GM23338 (cell line): Measurements from ENCODE around the gene PCNT. TPM values are rescaled to one million over a fixed set of nuclear protein-coding genes. Genes with fewer than 3 reads are reported as not detected.
A peak's percentile ranks its signal among the peaks of the same experiment; 100 is the strongest.

Source experiments
- ATAC-seq: fragments of 200-7000 bp; cut with Tn5 transposase; 3 replicates; pipeline ENCODE4 v1.9.1; 2020
- DNase-seq: peaks from one replicate; pipeline ENCODE4 v3.0.0-alpha.2; 2015; ENCODE audit warnings: low spot score
- H2AFZ ChIP-seq: fragments of 200-600 bp; sonication (generic); 2 replicates; pipeline ENCODE4 v1.8.0; 2016; ENCODE audit warnings: antibody characterized with exemption, mild to moderate bottlenecking, moderate library complexity
- H3F3A ChIP-seq: fragments of 200-600 bp; sonication (generic); replicated peaks from 2 replicates; pipeline ENCODE4 v1.8.0; 2017; ENCODE audit warnings: antibody characterized with exemption, mixed run types, low read depth
- H3K27ac ChIP-seq: fragments of 200-600 bp; sonication (generic); 2 replicates; pipeline ENCODE4 v1.6.1; 2016; ENCODE audit warnings: low read depth
- H3K27me3 ChIP-seq: fragments of 200-600 bp; sonication (generic); 2 replicates; pipeline ENCODE4 v1.8.0; 2016; ENCODE audit warnings: mild to moderate bottlenecking, mixed run types, moderate library complexity; ENCODE audit not compliant: insufficient read depth
- H3K36me3 ChIP-seq: fragments of 200-600 bp; sonication (generic); 2 replicates; pipeline ENCODE4 v1.8.0; 2016; ENCODE audit warnings: mild to moderate bottlenecking; ENCODE audit not compliant: insufficient read depth
- H3K4me1 ChIP-seq: fragments of 200-600 bp; sonication (generic); 2 replicates; pipeline ENCODE4 v1.8.0; 2016; ENCODE audit warnings: mild to moderate bottlenecking, moderate library complexity; ENCODE audit not compliant: insufficient read depth
- H3K4me2 ChIP-seq: fragments of 200-600 bp; sonication (generic); 2 replicates; pipeline ENCODE4 v1.7.1; 2017; ENCODE audit warnings: mixed run types
- H3K4me3 ChIP-seq: fragments of 200-600 bp; sonication (generic); 2 replicates; pipeline ENCODE4 v1.6.1; 2016; ENCODE audit warnings: mixed run types
- H3K79me2 ChIP-seq: fragments of 200-600 bp; sonication (generic); replicated peaks from 2 replicates; pipeline ENCODE4 v1.8.0; 2017; ENCODE audit warnings: mild to moderate bottlenecking; ENCODE audit not compliant: insufficient read depth
- H3K9me2 ChIP-seq: fragments of 200-600 bp; sonication (generic); 2 replicates; pipeline ENCODE4 v1.8.0; 2017; ENCODE audit not compliant: insufficient read depth
- H4K20me1 ChIP-seq: fragments of 200-600 bp; sonication (generic); replicated peaks from 2 replicates; pipeline ENCODE4 v1.8.0; 2017; ENCODE audit warnings: mild to moderate bottlenecking; ENCODE audit not compliant: insufficient read depth
- H3K27ac Mint-ChIP-seq: 2 replicates; pipeline ENCODE4 v1.8.0; 2020; ENCODE audit warnings: inconsistent platforms, mild to moderate bottlenecking, moderate library complexity, mixed read lengths
- H3K27me3 Mint-ChIP-seq: 3 replicates; pipeline ENCODE4 v1.8.0; 2022; ENCODE audit warnings: low read depth, mild to moderate bottlenecking, moderate library complexity, mixed read lengths, inconsistent platforms; ENCODE audit not compliant: insufficient read depth, poor library complexity
- H3K36me3 Mint-ChIP-seq: 3 replicates; pipeline ENCODE4 v1.8.0; 2021; ENCODE audit warnings: low read depth, mild to moderate bottlenecking, inconsistent platforms, moderate library complexity, mixed read lengths
- H3K4me1 Mint-ChIP-seq: 3 replicates; pipeline ENCODE4 v1.8.0; 2020; ENCODE audit warnings: mild to moderate bottlenecking, inconsistent platforms, mixed read lengths
- H3K4me3 Mint-ChIP-seq: 3 replicates; pipeline ENCODE4 v1.8.0; 2021; ENCODE audit warnings: moderate library complexity, mild to moderate bottlenecking, inconsistent platforms, mixed read lengths
- H3K9me3 Mint-ChIP-seq: 3 replicates; pipeline ENCODE4 v1.8.0; 2020; ENCODE audit warnings: moderate library complexity, mild to moderate bottlenecking, inconsistent platforms, mixed read lengths
- CREB1 ChIP-seq: fragments of 250-450 bp; sonication (Bioruptor Pico); IDR thresholded peaks from 2 replicates; pipeline ENCODE4 v1.5.0; 2020; ENCODE audit warnings: low read depth, mild to moderate bottlenecking, moderate library complexity
- EZH2 ChIP-seq: fragments of 200-600 bp; sonication (generic); IDR thresholded peaks from one replicate; pipeline ENCODE4 v1.8.0; 2017; ENCODE audit warnings: antibody characterized with exemption, mild to moderate bottlenecking, low read depth; ENCODE audit not compliant: unreplicated experiment
- EZH2phosphoT487 ChIP-seq: fragments of 200-600 bp; sonication (generic); IDR thresholded peaks from one replicate; pipeline ENCODE4 v1.8.1; 2018; ENCODE audit warnings: antibody characterized with exemption; ENCODE audit not compliant: unreplicated experiment
- POLR2AphosphoS5 ChIP-seq: IDR thresholded peaks from 2 replicates; pipeline ENCODE4 v1.6.1; 2016; ENCODE audit warnings: antibody characterized with exemption, low read depth
- STAT1 ChIP-seq: IDR thresholded peaks from one replicate; pipeline ENCODE4 v1.6.1; 2016; ENCODE audit warnings: antibody characterized with exemption; ENCODE audit not compliant: unreplicated experiment
- ZNF114 ChIP-seq: fragments of 250-450 bp; sonication (Bioruptor Pico); IDR thresholded peaks from 2 replicates; pipeline ENCODE4 v1.5.0; 2020; ENCODE audit warnings: mild to moderate bottlenecking, moderate library complexity
- ZNF331 ChIP-seq: fragments of 250-450 bp; sonication (Bioruptor Pico); IDR thresholded peaks from 2 replicates; pipeline ENCODE4 v1.5.0; 2020; ENCODE audit warnings: low read depth, mild to moderate bottlenecking, moderate library complexity
- polyA plus RNA-seq: library from polyadenylated mRNA; unstranded; fragments of >200 nt; fragmentation: Nextera tagmentation; extraction: Ambion mirVana; gene quantifications from 2 replicates; pipeline ENCODE4 v1.2.1, GENCODE V29; 2016
- total RNA-seq: library from RNA; depleted of rRNA; stranded (reverse); fragments of >200 nt; shearing (Covaris generic); gene quantifications from 2 replicates; pipeline ENCODE4 v1.2.3, GENCODE V29; 2014
- TF ChIP-seq, protein P1 (sequence below): IDR thresholded peaks from 2 replicates; pipeline ENCODE4 v1.6.1; 2016; ENCODE audit warnings: antibody characterized with exemption
- TF ChIP-seq, protein P2 (sequence below): IDR thresholded peaks from one replicate; pipeline ENCODE4 v1.6.1; 2018; ENCODE audit warnings: antibody characterized with exemption; ENCODE audit not compliant: unreplicated experiment

PCNT gene
- total and polyA plus RNA-seq, 2 experiments from 2014 or later, result 39.6 to 46.1 TPM

DNA sequence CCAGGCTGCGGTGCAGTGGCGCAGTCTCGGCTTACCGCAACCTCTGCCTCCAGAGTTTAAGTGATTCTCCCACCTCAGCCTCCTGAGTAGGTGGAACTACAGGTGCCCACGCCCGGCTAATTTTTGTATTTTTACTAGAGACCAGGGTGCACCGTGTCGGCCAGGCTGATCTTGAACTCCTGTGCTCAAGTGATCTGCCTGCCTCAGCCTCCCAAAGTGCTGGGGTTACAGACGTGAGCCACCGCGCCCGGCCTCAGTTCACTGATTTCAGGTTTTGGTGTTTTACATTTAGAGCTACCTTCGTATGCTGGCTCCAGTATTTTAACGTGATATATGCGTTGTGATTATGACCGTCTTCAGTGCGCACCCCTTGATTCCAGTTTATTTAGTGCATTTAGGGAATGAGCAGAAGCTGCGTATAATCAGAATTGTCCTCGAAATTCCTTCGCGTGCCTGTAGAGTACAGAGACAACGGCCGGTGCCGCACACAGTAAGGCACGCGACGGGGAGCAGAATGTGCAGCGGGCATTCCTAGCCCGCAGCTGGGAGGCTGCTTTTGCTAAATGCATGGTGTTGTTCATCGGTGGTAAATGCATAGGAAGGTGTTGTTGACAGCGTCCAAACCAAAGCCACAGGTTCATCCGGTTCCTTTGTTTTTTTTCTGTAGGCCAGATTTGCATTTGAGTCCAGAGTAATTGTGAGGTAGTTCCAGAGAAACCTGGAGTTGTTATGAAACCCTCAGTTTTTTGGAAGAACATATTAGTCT is 85.9 kb downstream of the PCNT start (continued):
- TF ChIP-seq CREB1, result no peak
- TF ChIP-seq, protein P1, sequence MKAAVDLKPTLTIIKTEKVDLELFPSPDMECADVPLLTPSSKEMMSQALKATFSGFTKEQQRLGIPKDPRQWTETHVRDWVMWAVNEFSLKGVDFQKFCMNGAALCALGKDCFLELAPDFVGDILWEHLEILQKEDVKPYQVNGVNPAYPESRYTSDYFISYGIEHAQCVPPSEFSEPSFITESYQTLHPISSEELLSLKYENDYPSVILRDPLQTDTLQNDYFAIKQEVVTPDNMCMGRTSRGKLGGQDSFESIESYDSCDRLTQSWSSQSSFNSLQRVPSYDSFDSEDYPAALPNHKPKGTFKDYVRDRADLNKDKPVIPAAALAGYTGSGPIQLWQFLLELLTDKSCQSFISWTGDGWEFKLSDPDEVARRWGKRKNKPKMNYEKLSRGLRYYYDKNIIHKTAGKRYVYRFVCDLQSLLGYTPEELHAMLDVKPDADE, result no peak
- TF ChIP-seq POLR2AphosphoS5, result no peak
- TF ChIP-seq STAT1, result no peak
- TF ChIP-seq, protein P2, sequence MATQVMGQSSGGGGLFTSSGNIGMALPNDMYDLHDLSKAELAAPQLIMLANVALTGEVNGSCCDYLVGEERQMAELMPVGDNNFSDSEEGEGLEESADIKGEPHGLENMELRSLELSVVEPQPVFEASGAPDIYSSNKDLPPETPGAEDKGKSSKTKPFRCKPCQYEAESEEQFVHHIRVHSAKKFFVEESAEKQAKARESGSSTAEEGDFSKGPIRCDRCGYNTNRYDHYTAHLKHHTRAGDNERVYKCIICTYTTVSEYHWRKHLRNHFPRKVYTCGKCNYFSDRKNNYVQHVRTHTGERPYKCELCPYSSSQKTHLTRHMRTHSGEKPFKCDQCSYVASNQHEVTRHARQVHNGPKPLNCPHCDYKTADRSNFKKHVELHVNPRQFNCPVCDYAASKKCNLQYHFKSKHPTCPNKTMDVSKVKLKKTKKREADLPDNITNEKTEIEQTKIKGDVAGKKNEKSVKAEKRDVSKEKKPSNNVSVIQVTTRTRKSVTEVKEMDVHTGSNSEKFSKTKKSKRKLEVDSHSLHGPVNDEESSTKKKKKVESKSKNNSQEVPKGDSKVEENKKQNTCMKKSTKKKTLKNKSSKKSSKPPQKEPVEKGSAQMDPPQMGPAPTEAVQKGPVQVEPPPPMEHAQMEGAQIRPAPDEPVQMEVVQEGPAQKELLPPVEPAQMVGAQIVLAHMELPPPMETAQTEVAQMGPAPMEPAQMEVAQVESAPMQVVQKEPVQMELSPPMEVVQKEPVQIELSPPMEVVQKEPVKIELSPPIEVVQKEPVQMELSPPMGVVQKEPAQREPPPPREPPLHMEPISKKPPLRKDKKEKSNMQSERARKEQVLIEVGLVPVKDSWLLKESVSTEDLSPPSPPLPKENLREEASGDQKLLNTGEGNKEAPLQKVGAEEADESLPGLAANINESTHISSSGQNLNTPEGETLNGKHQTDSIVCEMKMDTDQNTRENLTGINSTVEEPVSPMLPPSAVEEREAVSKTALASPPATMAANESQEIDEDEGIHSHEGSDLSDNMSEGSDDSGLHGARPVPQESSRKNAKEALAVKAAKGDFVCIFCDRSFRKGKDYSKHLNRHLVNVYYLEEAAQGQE, result no peak

DNA sequence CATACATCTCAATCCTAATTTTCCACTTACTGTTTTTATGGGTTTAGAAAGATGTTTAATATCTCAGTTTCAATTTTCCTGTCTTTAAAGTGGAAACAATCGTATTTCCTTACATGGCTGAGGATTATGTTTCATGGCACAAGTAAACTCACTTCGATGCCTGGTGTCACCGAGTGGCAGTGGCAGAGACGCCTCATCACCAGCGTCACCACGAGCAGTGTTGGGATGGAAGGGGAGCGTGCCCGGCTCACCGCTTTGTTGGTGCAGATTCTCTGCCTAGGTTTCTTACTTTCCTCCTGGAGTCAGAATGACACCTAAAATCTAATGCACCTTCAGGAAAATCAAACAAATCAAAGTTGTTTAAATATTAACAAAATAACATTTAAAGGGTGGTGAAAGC is 86.6 kb downstream of the PCNT start:
- H3K4me1 ChIP-seq, result no peaks in the 10 kb centered on the region; the same call in 1 of the 2 replicates
- H3K4me2 ChIP-seq, result no peak overlapping the region
- Mint-ChIP-seq H3K4me3 (no peak overlapping the region), H3K27ac (peak overlapping the region; percentile 95), H3K36me3 (peaks cover 17% of the 10 kb centered on the region), H3K4me1 (peaks cover 28% of the 10 kb centered on the region), H3K27me3 (peaks cover 8% of the 10 kb centered on the region), H3K9me3 (no peaks in the 10 kb centered on the region)
- no peaks in the 10 kb centered on the region for H4K20me1 ChIP-seq
- H3K4me3 ChIP-seq, result no peak overlapping the region
- no peaks in the 10 kb centered on the region for H3K79me2 ChIP-seq
- H3F3A ChIP-seq, result no peaks in the 10 kb centered on the region; the same call in 1 of the 2 replicates
- ATAC-seq (no peak), DNase-seq (no peak)
- H3K27me3 ChIP-seq, result no peaks in the 10 kb centered on the region
- H3K27ac ChIP-seq, result peak overlapping the region; percentile 82
- H3K9me2 ChIP-seq, result no peaks in the 10 kb centered on the region
- no peak overlapping the region for H2AFZ ChIP-seq
- H3K36me3 ChIP-seq, result no peaks in the 10 kb centered on the region; the same call in 1 of the 2 replicates
- no peak for TF ChIP-seq ZNF331 (CRISPR knock-in tag)
- no peak for TF ChIP-seq ZNF114 (CRISPR knock-in tag)
- TF ChIP-seq EZH2, result no peak
- TF ChIP-seq EZH2phosphoT487, result no peak
- no peak for TF ChIP-seq POLR2AphosphoS5
- TF ChIP-seq, protein P2, result no peak
- TF ChIP-seq, protein P1, result no peak
